Effector memory CD8-positive, alpha-beta T cell (primary cell): ENCODE results near the gene TMEM26.
"Not testable (repeated sequence)": the region's sequence is repeated elsewhere in the genome, so short reads cannot be mapped to it uniquely, and the experiment has no call there.

ENCODE experiments used
- ATAC-seq: fragments of 150-1000 bp; cut with Tn5 transposase; replicated peaks from 2 replicates; pipeline ENCODE4 v1.10.0; 2021; ENCODE audit warnings: mild to moderate bottlenecking, moderate library complexity
- DNase-seq, 3 experiments: peaks; one replicate each; pipeline ENCODE4 v3.0.0; 2021
- H3K27ac Mint-ChIP-seq, 2 donors: one replicate each; pipeline ENCODE4 v1.8.0; 2022; ENCODE audit warnings: mild to moderate bottlenecking in 2 of 2, mixed read lengths in 2 of 2, moderate library complexity in 2 of 2
- H3K27me3 Mint-ChIP-seq, 2 donors: one replicate each; pipeline ENCODE4 v1.8.0; 2022; ENCODE audit warnings: mixed read lengths in 2 of 2
- H3K36me3 Mint-ChIP-seq: one replicate; pipeline ENCODE4 v1.8.0; 2022; ENCODE audit warnings: mild to moderate bottlenecking, moderate library complexity, mixed read lengths; ENCODE audit not compliant: insufficient read depth
- H3K4me1 Mint-ChIP-seq, 2 donors: one replicate each; pipeline ENCODE4 v1.8.0; 2022; ENCODE audit warnings: low read depth in 2 of 2, mixed read lengths in 2 of 2
- H3K4me3 Mint-ChIP-seq, 2 donors: one replicate each; pipeline ENCODE4 v1.8.0; 2022; ENCODE audit warnings: mild to moderate bottlenecking in 2 of 2, mixed read lengths in 2 of 2, moderate library complexity in 2 of 2
- H3K9me3 Mint-ChIP-seq, 2 donors: one replicate each; pipeline ENCODE4 v1.8.0; 2022; ENCODE audit warnings: mixed read lengths in 2 of 2

TMEM26 gene

DNA sequence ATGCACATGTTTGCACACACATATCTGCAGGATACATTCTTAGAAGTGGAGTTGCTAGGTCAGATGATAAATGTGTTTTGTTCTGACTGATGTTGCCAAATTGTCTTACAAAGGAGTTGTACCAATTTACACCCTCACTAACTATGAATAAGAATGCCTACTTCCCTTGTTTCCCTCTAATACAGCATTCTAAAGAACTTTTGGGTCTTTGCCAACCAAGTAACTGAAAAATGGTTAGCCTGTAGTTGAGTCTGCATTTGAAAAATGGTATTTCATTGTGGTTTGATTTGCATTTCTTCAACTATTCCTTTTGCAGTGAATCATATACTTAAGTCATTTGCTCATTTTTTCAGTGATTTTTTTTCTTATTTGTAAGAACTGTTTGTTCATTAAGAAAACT is 48.4 kb downstream of the TMEM26 start:
- Mint-ChIP-seq H3K27me3 (no peaks in the 10 kb centered on the region), H3K36me3 (no peaks in the 10 kb centered on the region), H3K4me1 (no peaks in the 10 kb centered on the region), H3K27ac (no peak overlapping the region), H3K4me3 (no peak overlapping the region), H3K9me3 (no peaks in the 10 kb centered on the region)
- ATAC-seq, result no peak
- DNase-seq, result no peak

DNA sequence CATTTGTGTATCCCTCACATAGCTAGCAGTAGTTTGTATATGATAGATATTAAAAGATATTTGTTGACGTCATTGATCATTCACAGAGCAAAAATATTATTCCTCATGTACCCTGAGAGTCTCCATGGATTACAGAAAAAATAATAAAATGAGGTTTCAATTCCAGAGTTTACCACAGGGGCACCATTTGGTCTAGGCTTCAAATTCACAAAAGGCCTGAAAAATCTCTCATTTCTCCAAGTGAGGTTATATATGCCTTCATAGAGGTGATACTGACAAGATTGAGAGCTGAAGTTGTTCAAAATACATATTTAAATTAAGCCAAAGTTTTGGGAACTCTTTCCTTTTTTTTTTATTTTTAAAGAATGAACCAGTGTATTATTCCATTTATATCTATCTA is 52.7 kb downstream of the TMEM26 start:
- peaks cover 4 to 5% of the 10 kb centered on the region in 2 donors for H3K4me1 Mint-ChIP-seq
- no peaks in the 10 kb centered on the region for H3K27me3 Mint-ChIP-seq
- no peaks in the 10 kb centered on the region for H3K9me3 Mint-ChIP-seq
- ATAC-seq (no peak), DNase-seq (no peak)
- no peak overlapping the region for H3K27ac Mint-ChIP-seq
- no peak overlapping the region for H3K4me3 Mint-ChIP-seq
- H3K36me3 Mint-ChIP-seq, result no peaks in the 10 kb centered on the region

DNA sequence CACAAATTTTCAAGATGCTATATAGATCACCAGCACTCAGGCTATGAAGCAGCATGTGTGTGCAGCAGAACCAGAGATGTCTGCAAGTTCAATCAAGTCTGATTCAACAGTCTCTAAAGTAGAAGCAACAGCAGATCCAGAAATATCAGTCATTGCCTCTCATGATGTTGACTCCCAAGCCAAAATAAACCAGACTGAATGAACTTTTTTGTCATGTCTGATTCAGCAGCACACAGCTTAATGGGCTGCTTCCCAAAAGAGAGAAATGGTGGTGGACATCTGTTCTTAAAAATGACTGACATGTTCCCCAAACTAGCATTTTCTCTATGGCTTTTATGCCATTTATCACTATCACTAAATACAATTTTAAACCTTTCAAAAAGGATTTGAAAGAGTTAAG is 53.8 kb downstream of the TMEM26 start:
- Mint-ChIP-seq H3K36me3 (no peaks in the 10 kb centered on the region), H3K27ac (no peak overlapping the region), H3K4me1 (peaks cover 4 to 5% of the 10 kb centered on the region in 2 donors), H3K4me3 (no peak overlapping the region), H3K9me3 (no peaks in the 10 kb centered on the region), H3K27me3 (no peaks in the 10 kb centered on the region)
- DNase-seq (no peak), ATAC-seq (no peak)

DNA sequence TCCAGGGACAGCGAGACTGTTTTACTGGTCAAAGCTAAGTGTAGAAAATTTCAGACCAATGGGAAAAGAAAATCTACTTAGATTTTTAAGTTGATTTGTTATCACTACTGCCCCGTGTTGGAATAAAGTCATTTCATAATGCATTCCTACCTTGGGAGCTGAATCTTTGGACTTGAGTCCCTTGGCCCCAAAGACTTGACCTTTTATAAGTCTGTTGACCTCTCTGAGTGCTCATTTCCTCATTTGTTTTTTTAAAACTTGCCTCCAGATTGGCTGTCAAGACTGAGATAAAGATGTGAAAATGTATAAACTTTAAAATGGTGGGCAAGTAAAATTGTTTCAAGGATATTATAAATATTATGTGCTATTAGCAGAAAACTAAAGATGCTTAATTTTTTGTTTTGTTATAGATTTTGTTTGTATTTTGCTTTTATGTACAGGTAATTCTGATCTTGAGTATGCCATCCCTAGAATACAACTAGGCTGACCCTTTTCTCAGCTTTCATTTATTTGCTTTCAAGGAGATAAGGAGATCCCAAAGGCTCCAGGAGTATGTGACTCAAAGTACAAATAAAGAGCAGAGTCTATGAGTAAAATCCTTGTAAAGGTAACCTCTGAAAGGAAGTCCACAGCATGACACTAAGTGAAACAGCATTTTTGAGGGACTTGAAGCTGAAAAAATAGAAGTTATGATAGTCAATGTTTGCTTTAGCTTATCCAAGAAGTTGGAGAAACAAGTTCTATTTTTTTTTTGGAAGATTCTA is 54.6 kb downstream of the TMEM26 start:
- H3K4me3 Mint-ChIP-seq, result peak overlapping the region in 1 of 2 donors; percentile 73
- no peaks in the 10 kb centered on the region for H3K9me3 Mint-ChIP-seq
- no peak for DNase-seq
- no peaks in the 10 kb centered on the region for H3K36me3 Mint-ChIP-seq
- peaks cover 4 to 5% of the 10 kb centered on the region in 2 donors for H3K4me1 Mint-ChIP-seq
- peak overlapping the region in 1 of 2 donors; percentile 56 for H3K27ac Mint-ChIP-seq
- no peak for ATAC-seq
- no peaks in the 10 kb centered on the region for H3K27me3 Mint-ChIP-seq

DNA sequence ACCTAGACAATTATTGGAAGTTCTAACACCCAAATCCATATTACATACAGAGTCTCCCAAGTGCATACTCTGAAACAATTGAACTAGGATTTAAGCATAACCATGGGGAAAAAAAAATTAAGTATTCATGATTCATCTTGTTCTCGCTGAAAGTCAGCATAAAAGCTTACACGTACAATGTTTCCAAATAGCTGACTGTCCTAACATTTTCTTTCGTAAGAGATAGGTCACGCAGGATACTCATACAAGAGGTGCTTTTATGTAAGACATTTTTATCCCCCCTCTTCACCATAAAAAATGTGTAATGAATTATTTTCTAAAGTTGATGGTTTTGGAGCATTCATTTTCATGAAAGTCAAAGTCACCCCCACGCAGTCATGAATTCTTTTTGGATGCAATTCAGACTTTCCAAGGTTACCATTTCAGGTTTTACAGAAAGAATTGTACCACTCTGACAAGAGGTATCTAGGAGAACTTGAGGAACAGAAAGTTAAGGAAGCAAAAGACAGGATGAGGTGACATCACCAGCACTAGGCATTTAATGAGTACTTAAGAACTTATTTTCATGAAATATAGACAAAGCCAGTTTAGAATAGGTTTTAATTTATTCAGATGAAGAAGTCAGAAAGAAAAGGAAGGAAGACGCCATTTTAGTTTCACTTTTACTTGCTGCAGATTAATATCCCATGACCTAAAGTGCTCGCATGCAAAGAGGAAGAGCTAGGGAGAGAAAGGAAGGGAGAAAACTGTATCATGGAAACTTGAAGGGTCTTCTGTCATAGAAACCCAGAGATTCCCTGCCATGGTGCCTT is 55.8 kb downstream of the TMEM26 start:
- DNase-seq, result no peak
- Mint-ChIP-seq H3K9me3 (no peaks in the 10 kb centered on the region), H3K27ac (peak overlapping the region; percentile 56 to 57), H3K4me3 (peak overlapping the region; percentile 66 to 73), H3K27me3 (peaks cover 0 to 7% of the 10 kb centered on the region in 2 donors), H3K4me1 (peaks cover 4 to 5% of the 10 kb centered on the region in 2 donors), H3K36me3 (no peaks in the 10 kb centered on the region)
- ATAC-seq, result no peak

DNA sequence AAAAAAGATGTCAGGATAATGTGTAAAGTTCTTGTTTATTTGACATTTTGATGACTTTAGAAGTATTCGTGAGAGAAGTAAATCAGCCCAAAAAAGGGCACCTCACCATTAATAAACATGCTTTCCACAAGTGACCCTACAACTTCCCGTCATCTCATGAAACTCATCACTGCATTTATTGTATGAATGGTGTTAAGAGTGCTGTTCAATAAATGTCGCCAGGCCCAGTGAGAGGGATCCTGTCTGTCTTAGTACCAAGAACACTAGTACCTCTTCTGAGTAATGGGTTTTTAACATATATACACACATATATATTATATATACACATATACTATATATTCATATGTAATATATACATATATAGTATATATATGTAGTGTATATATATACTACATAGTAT is 61.9 kb downstream of the TMEM26 start:
- no peaks in the 10 kb centered on the region for H3K9me3 Mint-ChIP-seq
- ATAC-seq, result no peak
- no peaks in the 10 kb centered on the region for H3K36me3 Mint-ChIP-seq
- H3K27ac Mint-ChIP-seq, result no peak overlapping the region
- H3K4me3 Mint-ChIP-seq, result peak overlapping the region in 1 of 2 donors; percentile 13
- H3K4me1 Mint-ChIP-seq, result no peaks in the 10 kb centered on the region
- peaks cover 0 to 7% of the 10 kb centered on the region in 2 donors for H3K27me3 Mint-ChIP-seq
- DNase-seq, result no peak

DNA sequence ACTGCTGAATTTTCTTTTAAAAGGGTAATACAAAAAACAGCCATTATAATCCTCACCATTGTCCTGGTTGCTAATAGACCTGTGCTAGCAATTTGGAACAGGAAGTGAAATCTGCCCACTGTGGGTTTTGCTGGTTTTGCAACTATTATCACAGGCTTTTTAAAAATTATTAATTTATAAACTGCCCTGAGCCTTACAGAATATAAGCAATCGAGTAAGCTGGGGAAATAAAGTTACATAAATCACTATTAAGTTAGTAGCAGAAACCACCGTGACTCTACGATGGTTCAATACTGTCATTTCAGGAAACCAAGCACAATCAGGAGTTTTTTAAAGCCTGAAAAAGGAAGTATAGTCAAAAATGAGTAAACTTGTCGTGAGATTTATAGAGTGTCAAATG is 62.3 kb downstream of the TMEM26 start:
- ATAC-seq (no peak), DNase-seq (no peak)
- Mint-ChIP-seq H3K27ac (no peak overlapping the region), H3K9me3 (no peaks in the 10 kb centered on the region), H3K27me3 (peaks cover 0 to 7% of the 10 kb centered on the region in 2 donors), H3K4me1 (no peaks in the 10 kb centered on the region), H3K4me3 (peak overlapping the region; percentile 9 to 13), H3K36me3 (no peaks in the 10 kb centered on the region)

DNA sequence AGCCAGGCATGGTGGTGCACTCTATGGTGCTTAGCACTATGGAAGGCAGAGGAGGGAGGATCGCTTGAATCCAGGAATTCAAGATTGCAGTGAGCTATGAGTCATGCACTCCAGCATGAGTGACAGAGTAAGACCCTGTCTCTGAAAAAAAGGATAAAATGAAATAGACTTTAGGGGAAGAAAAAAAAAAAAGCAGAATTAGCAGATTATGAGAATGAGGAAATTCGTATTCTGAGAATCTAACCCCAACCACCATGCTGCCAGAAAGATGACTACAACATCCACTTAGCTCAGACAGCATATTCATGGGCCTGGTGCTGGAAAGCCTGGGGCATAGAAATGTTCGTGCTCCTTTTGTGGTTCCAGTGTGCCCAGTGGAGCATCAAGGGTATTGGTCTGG is 63.3 kb downstream of the TMEM26 start:
- H3K27ac Mint-ChIP-seq, result no peak overlapping the region
- no peaks in the 10 kb centered on the region for H3K36me3 Mint-ChIP-seq
- ATAC-seq (no peak), DNase-seq (no peak)
- H3K4me3 Mint-ChIP-seq, result no peak overlapping the region
- peaks cover 0 to 7% of the 10 kb centered on the region in 2 donors for H3K27me3 Mint-ChIP-seq
- no peaks in the 10 kb centered on the region for H3K9me3 Mint-ChIP-seq
- no peaks in the 10 kb centered on the region for H3K4me1 Mint-ChIP-seq

DNA sequence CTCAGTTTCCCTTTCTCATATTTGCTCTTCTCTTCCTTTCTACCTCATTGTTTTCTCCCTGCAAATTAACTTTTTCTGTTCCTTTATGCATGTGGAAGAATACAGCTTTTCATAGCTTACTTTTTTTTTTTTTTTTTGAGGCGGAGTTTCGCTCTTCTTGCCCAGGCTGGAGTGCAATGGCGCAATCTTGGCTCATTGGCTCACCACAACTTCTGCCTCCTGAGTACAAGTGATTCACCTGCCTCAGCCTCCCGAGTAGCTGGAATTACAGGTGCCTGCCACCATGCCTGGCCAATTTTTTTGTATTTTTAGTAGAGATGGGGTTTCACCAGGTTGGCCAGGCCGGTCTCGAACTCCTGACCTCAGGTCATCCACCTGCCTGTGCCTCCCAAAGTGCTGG is 64.2 kb downstream of the TMEM26 start:
- H3K9me3 Mint-ChIP-seq, H3K27me3 Mint-ChIP-seq, ATAC-seq, H3K27ac Mint-ChIP-seq, DNase-seq, H3K4me3 Mint-ChIP-seq, H3K36me3 Mint-ChIP-seq, H3K4me1 Mint-ChIP-seq: not testable (repeated sequence)

DNA sequence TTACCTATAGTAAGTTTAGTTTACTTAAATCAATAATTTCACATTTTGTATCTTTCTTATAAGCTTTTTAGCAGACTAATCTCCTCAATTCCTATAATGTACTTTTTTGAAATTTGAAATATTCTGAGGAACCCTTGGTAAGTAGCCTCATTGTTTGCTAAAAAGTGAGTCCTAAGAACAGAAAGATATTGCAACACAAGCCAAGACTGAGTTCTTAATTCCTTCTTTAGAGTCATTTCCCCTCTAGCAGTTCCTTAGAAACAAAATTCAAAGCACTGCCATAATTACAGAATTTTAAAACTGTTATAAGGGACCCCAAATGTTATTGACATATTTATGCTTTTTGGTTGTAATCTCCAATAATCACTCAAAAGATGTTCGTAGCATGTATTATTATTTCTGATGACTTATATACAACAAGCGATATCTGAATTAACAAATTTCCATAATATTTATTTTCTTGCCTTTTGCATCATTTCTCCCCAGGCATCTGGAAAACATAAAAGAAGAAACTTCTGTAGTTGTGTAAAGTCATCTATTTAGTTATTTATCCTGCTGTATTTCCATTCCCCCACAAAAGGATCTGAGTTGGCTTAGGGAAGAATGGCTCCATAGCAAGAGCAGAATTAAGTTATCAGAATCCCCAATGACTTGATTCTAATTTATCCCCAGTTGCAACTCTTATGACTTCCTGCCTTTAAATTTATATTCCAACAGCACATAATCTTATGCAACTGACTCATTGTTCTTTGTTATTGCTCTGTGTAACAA is 67.8 kb downstream of the TMEM26 start:
- no peak for DNase-seq
- Mint-ChIP-seq H3K27me3 (peaks cover 0 to 10% of the 10 kb centered on the region in 2 donors), H3K4me3 (no peak overlapping the region), H3K36me3 (no peaks in the 10 kb centered on the region), H3K4me1 (no peaks in the 10 kb centered on the region), H3K9me3 (no peaks in the 10 kb centered on the region), H3K27ac (no peak overlapping the region)
- ATAC-seq, result no peak

DNA sequence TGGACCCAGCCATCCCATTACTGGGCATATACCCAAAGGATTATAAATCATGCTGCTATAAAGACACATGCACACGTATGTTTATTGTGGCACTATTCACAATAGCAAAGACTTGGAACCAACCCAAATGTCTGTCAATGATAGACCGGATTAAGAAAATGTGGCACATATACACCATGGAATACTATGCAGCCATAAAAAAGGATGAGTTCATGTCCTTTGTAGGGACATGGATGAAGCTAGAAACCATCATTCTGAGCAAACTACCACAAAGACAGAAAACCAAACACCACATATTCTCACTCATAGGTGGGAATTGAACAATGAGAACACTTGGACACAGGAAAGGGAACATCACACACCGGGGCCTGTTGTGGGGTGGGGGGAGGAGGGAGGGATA is 72.0 kb downstream of the TMEM26 start:
- peaks cover 0 to 16% of the 10 kb centered on the region in 2 donors for H3K27me3 Mint-ChIP-seq
- DNase-seq, H3K9me3 Mint-ChIP-seq, H3K27ac Mint-ChIP-seq, ATAC-seq, H3K4me1 Mint-ChIP-seq, H3K4me3 Mint-ChIP-seq, H3K36me3 Mint-ChIP-seq: not testable (repeated sequence)

DNA sequence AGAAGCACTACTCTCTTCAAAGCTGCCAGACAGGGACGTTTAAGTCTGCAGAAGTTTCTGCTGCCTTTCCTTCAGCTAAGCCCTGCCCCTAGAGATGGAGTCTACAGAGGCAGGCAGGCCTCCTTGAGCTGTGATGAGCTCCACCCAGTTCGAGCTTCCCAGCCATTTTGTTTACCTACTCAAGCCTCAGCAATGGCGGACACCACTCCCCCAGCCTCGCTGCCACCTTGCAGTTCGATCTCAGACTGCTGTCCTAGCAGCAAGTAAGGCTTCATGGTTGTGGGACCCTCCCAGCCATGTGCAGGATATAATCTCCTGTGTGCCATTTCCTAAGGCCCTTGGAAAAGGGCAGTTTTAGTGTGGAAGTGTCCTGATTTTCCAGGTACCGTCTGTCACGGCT is 74.3 kb downstream of the TMEM26 start:
- H3K36me3 Mint-ChIP-seq, result no peaks in the 10 kb centered on the region
- H3K27me3 Mint-ChIP-seq, result peaks cover 0 to 24% of the 10 kb centered on the region in 2 donors
- DNase-seq (no peak), ATAC-seq (no peak)
- H3K27ac Mint-ChIP-seq, result no peak overlapping the region
- H3K4me3 Mint-ChIP-seq, result no peak overlapping the region
- no peaks in the 10 kb centered on the region for H3K4me1 Mint-ChIP-seq
- H3K9me3 Mint-ChIP-seq, result no peaks in the 10 kb centered on the region

DNA sequence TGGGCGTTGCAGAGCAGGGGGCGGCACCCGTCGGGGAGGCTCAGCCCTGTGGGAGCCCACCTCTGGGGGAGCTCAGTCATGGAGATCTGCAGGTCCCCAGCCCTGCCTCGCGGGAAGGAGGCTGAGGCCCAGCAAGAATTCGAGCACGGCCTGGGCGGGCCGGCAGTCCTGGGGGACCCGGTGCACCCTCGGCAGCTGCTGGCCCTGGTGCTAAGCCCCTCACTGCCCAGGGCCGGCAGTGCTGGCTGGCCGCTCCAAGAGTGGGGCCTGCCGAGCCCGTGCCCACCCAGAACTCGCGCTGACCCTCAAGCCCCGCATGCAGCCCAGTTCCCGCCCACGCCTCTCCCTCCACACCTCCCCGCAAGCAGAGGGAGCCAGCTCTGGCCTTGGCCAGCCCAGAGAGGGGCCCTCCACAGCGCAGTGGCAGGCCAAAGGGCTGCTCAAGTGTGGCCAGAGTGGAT is 76.2 kb downstream of the TMEM26 start:
- Mint-ChIP-seq H3K4me3 (no peak overlapping the region), H3K9me3 (no peaks in the 10 kb centered on the region), H3K27ac (no peak overlapping the region), H3K4me1 (no peaks in the 10 kb centered on the region), H3K36me3 (no peaks in the 10 kb centered on the region), H3K27me3 (peaks cover 0 to 20% of the 10 kb centered on the region in 2 donors)
- ATAC-seq, result no peak
- no peak for DNase-seq
